Mesenchymal stem cell (in vitro differentiated cells and primary cell): Measurements from ENCODE around the gene RFXANK.
A peak's percentile ranks its signal among the peaks of the same experiment; 100 is the strongest.

Experiments used
- DNase-seq: peaks from one replicate; pipeline ENCODE4 v3.0.0-alpha.2; 2013
- H2AFZ ChIP-seq: one replicate; pipeline ENCODE4 v1.6.1; 2013; ENCODE audit warnings: low read depth, mild to moderate bottlenecking, control low read depth, inconsistent platforms, low read length, moderate library complexity
- H2AK5ac ChIP-seq: 2 replicates; pipeline ENCODE4 v1.6.1; 2013; ENCODE audit warnings: low read length, moderate library complexity, mild to moderate bottlenecking, inconsistent platforms; ENCODE audit not compliant: severe bottlenecking
- H2BK120ac ChIP-seq: one replicate; pipeline ENCODE4 v1.6.1; 2013; ENCODE audit warnings: low read depth, mild to moderate bottlenecking, inconsistent platforms, low read length, moderate library complexity
- H2BK12ac ChIP-seq, 2 experiments: one replicate each; pipeline ENCODE4 v1.6.1; 2013; ENCODE audit warnings: inconsistent platforms in 2 of 2, low read length in 2 of 2, mild to moderate bottlenecking in 2 of 2, moderate library complexity in 2 of 2, control low read depth in 1 of 2
- H2BK15ac ChIP-seq: one replicate; pipeline ENCODE4 v1.6.1; 2013; ENCODE audit warnings: mild to moderate bottlenecking, low read depth, inconsistent platforms; ENCODE audit not compliant: poor library complexity, severe bottlenecking
- H2BK5ac ChIP-seq: 2 replicates; pipeline ENCODE4 v1.6.1; 2013; ENCODE audit warnings: low read depth, mild to moderate bottlenecking, low read length, control low read depth, inconsistent platforms; ENCODE audit not compliant: poor library complexity, severe bottlenecking
- H3K14ac ChIP-seq, 2 experiments: one replicate each; pipeline ENCODE4 v1.6.1; 2013; ENCODE audit warnings: inconsistent platforms in 2 of 2, low read length in 2 of 2, control low read depth in 1 of 2, mild to moderate bottlenecking in 1 of 2, moderate library complexity in 1 of 2
- H3K18ac ChIP-seq, 2 experiments: one replicate each; pipeline ENCODE4 v1.6.1; 2013; ENCODE audit warnings: inconsistent platforms in 2 of 2, low read length in 2 of 2, control low read depth in 1 of 2, low read depth in 1 of 2, mild to moderate bottlenecking in 1 of 2
- H3K23ac ChIP-seq, 2 experiments: one replicate each; pipeline ENCODE4 v1.6.1; 2013; ENCODE audit warnings: inconsistent platforms in 2 of 2, low read length in 2 of 2, mild to moderate bottlenecking in 2 of 2, moderate library complexity in 2 of 2, control low read depth in 1 of 2
- H3K27ac ChIP-seq: 2 replicates; pipeline ENCODE4 v1.5.1; 2013; ENCODE audit warnings: mild to moderate bottlenecking, moderate library complexity, low read length, control low read depth, inconsistent platforms; ENCODE audit not compliant: poor library complexity, severe bottlenecking
- H3K27me3 ChIP-seq, 2 experiments: 2 replicates each; pipeline versions ENCODE4 v1.6.1 to v1.7.0; 2013; ENCODE audit warnings: low read length in 2 of 2, mild to moderate bottlenecking in 2 of 2, moderate library complexity in 2 of 2, control low read depth in 1 of 2, inconsistent platforms in 1 of 2; ENCODE audit not compliant: control insufficient read depth in 1 of 2, insufficient read depth in 1 of 2
- H3K36me3 ChIP-seq, 2 experiments: 2 replicates each; pipeline versions ENCODE4 v1.6.1 to v1.7.0; 2013; ENCODE audit warnings: low read length in 2 of 2, control low read depth in 1 of 2, inconsistent platforms in 1 of 2, low read depth in 1 of 2, mild to moderate bottlenecking in 1 of 2; ENCODE audit not compliant: insufficient read depth in 2 of 2, control insufficient read depth in 1 of 2
- H3K4ac ChIP-seq, 2 experiments: one replicate each; pipeline ENCODE4 v1.6.1; 2013; ENCODE audit warnings: inconsistent platforms in 2 of 2, low read length in 2 of 2, mild to moderate bottlenecking in 2 of 2, moderate library complexity in 2 of 2, control low read depth in 1 of 2, low read depth in 1 of 2
- H3K4me1 ChIP-seq: 2 replicates; pipeline ENCODE4 v1.6.1; 2013; ENCODE audit warnings: low read depth, low read length, control low read depth; ENCODE audit not compliant: control insufficient read depth, insufficient read depth
- H3K4me2 ChIP-seq: 2 replicates; pipeline ENCODE4 v1.6.1; 2013; ENCODE audit warnings: low read length, mild to moderate bottlenecking, inconsistent platforms; ENCODE audit not compliant: poor library complexity, severe bottlenecking
- H3K4me3 ChIP-seq, 2 experiments: 2 replicates each; pipeline versions ENCODE4 v1.5.1 to v1.7.0; 2013; ENCODE audit warnings: low read length in 2 of 2, mild to moderate bottlenecking in 2 of 2, control low read depth in 1 of 2, low read depth in 1 of 2; ENCODE audit not compliant: insufficient read depth in 1 of 2
- H3K79me1 ChIP-seq: replicated peaks from 2 replicates; pipeline ENCODE4 v1.6.1; 2013; ENCODE audit warnings: mild to moderate bottlenecking, control low read depth, low read length, inconsistent platforms; ENCODE audit not compliant: poor library complexity, severe bottlenecking
- H3K9ac ChIP-seq: 2 replicates; pipeline ENCODE4 v1.7.0; 2013; ENCODE audit warnings: mild to moderate bottlenecking, low read length, moderate library complexity
- H3K9me3 ChIP-seq: 2 replicates; pipeline ENCODE4 v1.7.0; 2013; ENCODE audit warnings: mild to moderate bottlenecking, low read length; ENCODE audit not compliant: control insufficient read depth
- H4K8ac ChIP-seq: one replicate; pipeline ENCODE4 v1.6.1; 2013; ENCODE audit warnings: inconsistent platforms, mild to moderate bottlenecking, low read length, moderate library complexity
- H4K91ac ChIP-seq: one replicate; pipeline ENCODE4 v1.6.1; 2013; ENCODE audit warnings: mild to moderate bottlenecking, low read length, inconsistent platforms
- WGBS: methylation state at CpG from one replicate; pipeline ENCODE4 v1.1.7; 2013; ENCODE audit warnings: mixed read lengths; 5-methylcytosine and 5-hydroxymethylcytosine counted together

Gene RFXANK

GRCh38 chr19:19162495-19162894, 29.6 kb upstream of the RFXANK start:
- Histone ChIP-seq H3K23ac (no peak overlapping the region), H2AK5ac (no peak overlapping the region), H3K18ac (no peak overlapping the region), H2BK12ac (no peak overlapping the region), H3K4ac (no peak overlapping the region), H2BK120ac (no peak overlapping the region), H3K4me2 (no peak overlapping the region), H3K4me3 (no peak overlapping the region), H3K27me3 (no peaks in the 10 kb centered on the region), H3K14ac (no peak overlapping the region), H3K36me3 (no peaks in the 10 kb centered on the region), H2BK5ac (no peak overlapping the region), H3K9ac (no peak overlapping the region), H2AFZ (no peak overlapping the region), H4K91ac (no peak overlapping the region), H4K8ac (peak overlapping the region; percentile 9), H3K4me1 (no peaks in the 10 kb centered on the region), H2BK15ac (no peak overlapping the region), H3K27ac (no peak overlapping the region), H3K79me1 (no peaks in the 10 kb centered on the region), H3K9me3 (no peaks in the 10 kb centered on the region)
- no peak for DNase-seq
- 85% methylated on average over 7 of the region's 7 CpGs for WGBS

GRCh38 chr19:19165396-19165795, 26.7 kb upstream of the RFXANK start:
- Histone ChIP-seq H3K36me3 (no peaks in the 10 kb centered on the region), H3K4me3 (no peak overlapping the region), H3K27ac (no peak overlapping the region), H3K23ac (no peak overlapping the region), H2BK12ac (no peak overlapping the region), H4K91ac (no peak overlapping the region), H3K27me3 (peaks cover 6 to 8% of the 10 kb centered on the region in 2 experiments), H3K79me1 (no peaks in the 10 kb centered on the region), H2AK5ac (no peak overlapping the region), H2BK5ac (no peak overlapping the region), H4K8ac (no peak overlapping the region), H2AFZ (no peak overlapping the region), H3K9ac (no peak overlapping the region), H3K4ac (no peak overlapping the region), H3K9me3 (no peaks in the 10 kb centered on the region), H3K18ac (no peak overlapping the region), H3K4me2 (no peak overlapping the region), H3K4me1 (peaks cover 7% of the 10 kb centered on the region), H3K14ac (no peak overlapping the region), H2BK15ac (no peak overlapping the region), H2BK120ac (no peak overlapping the region)
- 100% methylated on average over 1 of the region's 1 CpG for WGBS
- no peak for DNase-seq

- Histone ChIP-seq H3K4ac (no peak overlapping the region), H3K4me3 (no peak overlapping the region), H3K9me3 (no peaks in the 10 kb centered on the region), H3K4me1 (peaks cover 16% of the 10 kb centered on the region), H4K91ac (no peak overlapping the region), H3K14ac (no peak overlapping the region), H3K27me3 (peaks cover 11 to 15% of the 10 kb centered on the region in 2 experiments), H2BK5ac (no peak overlapping the region), H2BK15ac (no peak overlapping the region), H3K4me2 (no peak overlapping the region), H2BK12ac (no peak overlapping the region), H3K79me1 (no peaks in the 10 kb centered on the region), H2AFZ (no peak overlapping the region), H3K36me3 (no peaks in the 10 kb centered on the region), H2AK5ac (no peak overlapping the region), H4K8ac (no peak overlapping the region), H3K27ac (no peak overlapping the region), H3K9ac (no peak overlapping the region), H3K23ac (no peak overlapping the region), H2BK120ac (no peak overlapping the region), H3K18ac (no peak overlapping the region)
- 80% methylated on average over 3 of the region's 3 CpGs for WGBS
- DNase-seq: no peak
Measured at GRCh38 chr19:19167612-19168011, 24.4 kb upstream of the RFXANK start.

GRCh38 chr19:19169236-19170052, 22.6 kb upstream of the RFXANK start:
- no peaks in the 10 kb centered on the region for H3K79me1 ChIP-seq
- H3K18ac ChIP-seq: no peak overlapping the region
- 76% methylated on average over 9 of the region's 9 CpGs for WGBS
- H2BK15ac ChIP-seq: no peak overlapping the region
- H2AFZ ChIP-seq: no peak overlapping the region
- H3K4me2 ChIP-seq: peak overlapping the region; percentile 54
- H3K4me3 ChIP-seq: peak overlapping the region in 1 of 2 experiments; percentile 62
- H3K9ac ChIP-seq: no peak overlapping the region
- no peak overlapping the region for H2BK5ac ChIP-seq
- no peak overlapping the region for H2BK120ac ChIP-seq
- H3K23ac ChIP-seq: no peak overlapping the region
- H3K36me3 ChIP-seq: no peaks in the 10 kb centered on the region
- H3K9me3 ChIP-seq: no peaks in the 10 kb centered on the region
- H3K27me3 ChIP-seq: peaks cover 11 to 15% of the 10 kb centered on the region in 2 experiments
- H3K4me1 ChIP-seq: peaks cover 16% of the 10 kb centered on the region
- no peak overlapping the region for H3K14ac ChIP-seq
- no peak overlapping the region for H3K27ac ChIP-seq
- no peak overlapping the region for H2BK12ac ChIP-seq
- no peak overlapping the region for H4K8ac ChIP-seq
- DNase-seq: no peak
- H2AK5ac ChIP-seq: no peak overlapping the region
- no peak overlapping the region for H4K91ac ChIP-seq
- no peak overlapping the region for H3K4ac ChIP-seq
